Left ventricle myocardium inferior (tissue), 1 donor: ENCODE results near the gene DLGAP3. TPM values are rescaled to one million over a fixed set of nuclear protein-coding genes. Genes with fewer than 3 reads are reported as not detected.

ENCODE experiments used
- DNase-seq: peaks from one replicate; pipeline ENCODE4 v3.0.0-alpha.2; 2020
- H3K27ac ChIP-seq: fragments of 200-600 bp; replicated peaks from 2 replicates; pipeline ENCODE4 v1.8.0; 2021
- H3K27me3 ChIP-seq: fragments of 200-600 bp; 2 replicates; pipeline ENCODE4 v1.8.0; 2021; ENCODE audit warnings: low read depth
- H3K36me3 ChIP-seq: fragments of 200-600 bp; 2 replicates; pipeline ENCODE4 v1.8.0; 2021
- H3K4me1 ChIP-seq: fragments of 200-600 bp; 2 replicates; pipeline ENCODE4 v1.8.0; 2021
- H3K4me3 ChIP-seq: fragments of 200-600 bp; 2 replicates; pipeline ENCODE4 v1.8.0; 2021; ENCODE audit warnings: mild to moderate bottlenecking, moderate library complexity
- H3K9me3 ChIP-seq: fragments of 200-600 bp; replicated peaks from 2 replicates; pipeline ENCODE4 v1.8.0; 2021
- CTCF ChIP-seq: fragments of 200-600 bp; IDR thresholded peaks from 2 replicates; pipeline ENCODE4 v1.8.0; 2021; ENCODE audit warnings: antibody characterized with exemption, mild to moderate bottlenecking, borderline replicate concordance
- intact Hi-C: fragments of 100-400 bp; cut with micrococcal nuclease; formaldehyde crosslinking; loops from one replicate; pipeline ENCODE4 v1.11.0; 2022
- total RNA-seq: library from RNA; stranded (reverse); fragmentation: NEBNext Ultra II Directional; extraction: Animal tissue kit (Norgen Biotek cat#: 25700); gene quantifications from one replicate; pipeline ENCODE4 v1.2.1, GENCODE V29; 2021
- donor health status: DM: no; HTN: yes; CAD: no; lungs with severe emphysema.

The DLGAP3 gene
- total RNA-seq, 1 donor from 2014 or later: 0.05 TPM

- no peak overlapping the region for H3K4me3 ChIP-seq
- no peaks in the 10 kb centered on the region for H3K36me3 ChIP-seq
- TF ChIP-seq CTCF: no peak
- intact Hi-C loops: no loop called here
- no peak overlapping the region for H3K27ac ChIP-seq
- H3K27me3 ChIP-seq: peaks cover 97% of the 10 kb centered on the region
- H3K9me3 ChIP-seq: no peaks in the 10 kb centered on the region
- H3K4me1 ChIP-seq: peaks cover 18% of the 10 kb centered on the region
- DNase-seq: no peak
Observed at GRCh38 chr1:34926156-34926555, 3.3 kb downstream of the DLGAP3 start.

- intact Hi-C loops: no loop called here
- no peak overlapping the region for H3K27ac ChIP-seq
- H3K9me3 ChIP-seq: no peaks in the 10 kb centered on the region
- no peak for DNase-seq
- H3K4me1 ChIP-seq: peaks cover 18% of the 10 kb centered on the region
- no peak overlapping the region for H3K4me3 ChIP-seq
- H3K36me3 ChIP-seq: no peaks in the 10 kb centered on the region
- H3K27me3 ChIP-seq: peaks cover 97% of the 10 kb centered on the region
- TF ChIP-seq CTCF: no peak
Observed at GRCh38 chr1:34925730-34926129, 3.7 kb downstream of the DLGAP3 start.

- H3K4me1 ChIP-seq: peaks cover 14% of the 10 kb centered on the region
- H3K4me3 ChIP-seq: no peak overlapping the region
- no peak overlapping the region for H3K27ac ChIP-seq
- DNase-seq: peak; percentile 56
- H3K36me3 ChIP-seq: no peaks in the 10 kb centered on the region
- H3K27me3 ChIP-seq: peaks cover 97% of the 10 kb centered on the region
- no peak for TF ChIP-seq CTCF
- intact Hi-C loops: no loop called here
- no peaks in the 10 kb centered on the region for H3K9me3 ChIP-seq
Observed at GRCh38 chr1:34924759-34925555, 4.5 kb downstream of the DLGAP3 start.

GRCh38 chr1:34923490-34923889 is 6.0 kb downstream of the DLGAP3 start:
- no peak for TF ChIP-seq CTCF
- intact Hi-C loops: no loop called here
- Histone ChIP-seq H3K27me3 (peaks cover 97% of the 10 kb centered on the region), H3K4me3 (no peak overlapping the region), H3K36me3 (no peaks in the 10 kb centered on the region), H3K4me1 (peaks cover 9% of the 10 kb centered on the region), H3K9me3 (no peaks in the 10 kb centered on the region), H3K27ac (no peak overlapping the region)
- DNase-seq: no peak

GRCh38 chr1:34918977-34919561 is 10.4 kb downstream of the DLGAP3 start:
- no peak for DNase-seq
- intact Hi-C loops: no loop called here
- Histone ChIP-seq H3K9me3 (no peaks in the 10 kb centered on the region), H3K27ac (no peak overlapping the region), H3K36me3 (no peaks in the 10 kb centered on the region), H3K4me1 (peaks cover 7% of the 10 kb centered on the region), H3K4me3 (no peak overlapping the region), H3K27me3 (peaks cover 83% of the 10 kb centered on the region)
- no peak for TF ChIP-seq CTCF
